Neural crest cell (in vitro differentiated cells): ENCODE results near the gene BARHL1. TPM values are rescaled to one million over a fixed set of nuclear protein-coding genes. Genes with fewer than 3 reads are reported as not detected.

Source experiments
- DNase-seq: peaks from one replicate; pipeline ENCODE4 v3.0.0; 2021; ENCODE audit warnings: low read depth, mixed read lengths, low spot score
- H3K27ac Mint-ChIP-seq: one replicate; pipeline ENCODE4 v1.8.0; 2021; ENCODE audit warnings: mild to moderate bottlenecking, mixed read lengths; ENCODE audit not compliant: unreplicated experiment
- H3K27me3 Mint-ChIP-seq: 2 replicates; pipeline ENCODE4 v1.8.0; 2021; ENCODE audit warnings: low read depth, mild to moderate bottlenecking, mixed read lengths
- H3K36me3 Mint-ChIP-seq: 2 replicates; pipeline ENCODE4 v1.8.0; 2021; ENCODE audit warnings: low read depth, mild to moderate bottlenecking, mixed read lengths
- H3K4me1 Mint-ChIP-seq: 2 replicates; pipeline ENCODE4 v1.8.0; 2021; ENCODE audit warnings: mixed read lengths
- H3K4me3 Mint-ChIP-seq: one replicate; pipeline ENCODE4 v1.8.0; 2021; ENCODE audit warnings: mild to moderate bottlenecking, mixed read lengths
- H3K9me3 Mint-ChIP-seq: 2 replicates; pipeline ENCODE4 v1.8.0; 2021; ENCODE audit warnings: mixed read lengths
- total RNA-seq: library from RNA; stranded (reverse); gene quantifications from 2 replicates; pipeline ENCODE4 v1.2.1, GENCODE V29; 2021
- TF ChIP-seq, protein P1 (sequence below): fragments of 200-600 bp; sonication (generic); conservative IDR thresholded peaks from 2 replicates; pipeline ENCODE4 v1.5.0; 2021; ENCODE audit warnings: antibody characterized with exemption, mild to moderate bottlenecking

Gene BARHL1
- total RNA-seq, 1 donor from 2014 or later = not detected

GRCh38 chr9:132626285-132626684 lies 43.9 kb downstream of the BARHL1 start:
- Mint-ChIP-seq H3K4me3 (no peak overlapping the region), H3K27me3 (no peaks in the 10 kb centered on the region), H3K4me1 (no peaks in the 10 kb centered on the region), H3K36me3 (peaks cover 3% of the 10 kb centered on the region), H3K27ac (no peak overlapping the region), H3K9me3 (no peaks in the 10 kb centered on the region)
- TF ChIP-seq, protein P1, sequence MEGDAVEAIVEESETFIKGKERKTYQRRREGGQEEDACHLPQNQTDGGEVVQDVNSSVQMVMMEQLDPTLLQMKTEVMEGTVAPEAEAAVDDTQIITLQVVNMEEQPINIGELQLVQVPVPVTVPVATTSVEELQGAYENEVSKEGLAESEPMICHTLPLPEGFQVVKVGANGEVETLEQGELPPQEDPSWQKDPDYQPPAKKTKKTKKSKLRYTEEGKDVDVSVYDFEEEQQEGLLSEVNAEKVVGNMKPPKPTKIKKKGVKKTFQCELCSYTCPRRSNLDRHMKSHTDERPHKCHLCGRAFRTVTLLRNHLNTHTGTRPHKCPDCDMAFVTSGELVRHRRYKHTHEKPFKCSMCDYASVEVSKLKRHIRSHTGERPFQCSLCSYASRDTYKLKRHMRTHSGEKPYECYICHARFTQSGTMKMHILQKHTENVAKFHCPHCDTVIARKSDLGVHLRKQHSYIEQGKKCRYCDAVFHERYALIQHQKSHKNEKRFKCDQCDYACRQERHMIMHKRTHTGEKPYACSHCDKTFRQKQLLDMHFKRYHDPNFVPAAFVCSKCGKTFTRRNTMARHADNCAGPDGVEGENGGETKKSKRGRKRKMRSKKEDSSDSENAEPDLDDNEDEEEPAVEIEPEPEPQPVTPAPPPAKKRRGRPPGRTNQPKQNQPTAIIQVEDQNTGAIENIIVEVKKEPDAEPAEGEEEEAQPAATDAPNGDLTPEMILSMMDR = no peak
- no peak for DNase-seq

DNA sequence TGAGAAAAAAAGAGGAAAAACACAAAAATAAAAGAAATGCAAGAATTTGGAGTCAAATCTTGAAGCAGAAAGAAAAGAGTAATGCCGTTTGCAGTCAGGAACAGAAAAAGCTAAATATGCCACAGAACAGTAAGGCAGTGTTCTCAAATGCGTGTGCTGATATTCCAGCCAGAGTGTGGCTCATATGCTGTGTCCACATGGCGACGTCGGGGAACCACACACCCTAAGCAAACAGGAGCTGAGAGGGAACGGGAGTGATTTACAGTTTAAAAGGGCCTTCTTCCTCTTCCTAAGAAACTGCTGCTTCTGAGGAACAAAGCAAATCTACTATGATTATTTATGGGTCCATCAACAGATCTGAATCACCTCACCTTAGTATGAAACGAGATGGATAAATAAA lies 44.7 kb downstream of the BARHL1 start:
- no peak overlapping the region for H3K4me3 Mint-ChIP-seq
- H3K4me1 Mint-ChIP-seq = no peaks in the 10 kb centered on the region
- no peaks in the 10 kb centered on the region for H3K9me3 Mint-ChIP-seq
- DNase-seq = no peak
- TF ChIP-seq, protein P1 = no peak
- H3K36me3 Mint-ChIP-seq = peaks cover 3% of the 10 kb centered on the region
- H3K27ac Mint-ChIP-seq = no peak overlapping the region
- H3K27me3 Mint-ChIP-seq = no peaks in the 10 kb centered on the region

GRCh38 chr9:132627594-132627993 lies 45.2 kb downstream of the BARHL1 start:
- no peak for DNase-seq
- Mint-ChIP-seq H3K27me3 (no peaks in the 10 kb centered on the region), H3K4me3 (no peak overlapping the region), H3K9me3 (no peaks in the 10 kb centered on the region), H3K27ac (no peak overlapping the region), H3K36me3 (peaks cover 3% of the 10 kb centered on the region), H3K4me1 (no peaks in the 10 kb centered on the region)
- TF ChIP-seq, protein P1 = no peak

DNA sequence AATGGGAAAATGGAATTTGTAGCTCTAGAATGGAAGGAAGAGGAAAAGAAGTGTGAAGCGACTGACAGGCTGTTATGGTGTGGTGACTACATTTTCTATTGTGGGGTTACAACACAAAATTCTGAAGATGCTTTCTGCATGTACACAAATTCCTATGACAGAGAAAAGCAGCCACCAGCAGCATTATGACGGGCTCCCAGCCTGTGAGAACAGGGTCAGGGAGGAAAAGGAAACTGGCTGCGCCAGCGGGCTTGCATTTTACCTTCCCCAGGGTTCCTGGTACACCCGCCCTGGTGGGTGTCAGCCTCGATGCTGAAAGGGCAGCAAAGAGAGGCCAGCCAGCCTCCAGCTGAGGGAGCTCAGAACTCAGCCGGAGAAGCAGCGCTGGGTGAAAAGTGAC lies 46.3 kb downstream of the BARHL1 start:
- Mint-ChIP-seq H3K27me3 (no peaks in the 10 kb centered on the region), H3K9me3 (no peaks in the 10 kb centered on the region), H3K27ac (no peak overlapping the region), H3K36me3 (peaks cover 3% of the 10 kb centered on the region), H3K4me3 (no peak overlapping the region), H3K4me1 (no peaks in the 10 kb centered on the region)
- DNase-seq = no peak
- TF ChIP-seq, protein P1 = no peak

- TF ChIP-seq, protein P1 = no peak
- H3K27me3 Mint-ChIP-seq = no peaks in the 10 kb centered on the region
- peaks cover 3% of the 10 kb centered on the region for H3K36me3 Mint-ChIP-seq
- H3K4me1 Mint-ChIP-seq = no peaks in the 10 kb centered on the region
- DNase-seq = no peak
- no peak overlapping the region for H3K27ac Mint-ChIP-seq
- no peak overlapping the region for H3K4me3 Mint-ChIP-seq
- H3K9me3 Mint-ChIP-seq = no peaks in the 10 kb centered on the region
Observed at GRCh38 chr9:132630116-132630515, 47.7 kb downstream of the BARHL1 start.

DNA sequence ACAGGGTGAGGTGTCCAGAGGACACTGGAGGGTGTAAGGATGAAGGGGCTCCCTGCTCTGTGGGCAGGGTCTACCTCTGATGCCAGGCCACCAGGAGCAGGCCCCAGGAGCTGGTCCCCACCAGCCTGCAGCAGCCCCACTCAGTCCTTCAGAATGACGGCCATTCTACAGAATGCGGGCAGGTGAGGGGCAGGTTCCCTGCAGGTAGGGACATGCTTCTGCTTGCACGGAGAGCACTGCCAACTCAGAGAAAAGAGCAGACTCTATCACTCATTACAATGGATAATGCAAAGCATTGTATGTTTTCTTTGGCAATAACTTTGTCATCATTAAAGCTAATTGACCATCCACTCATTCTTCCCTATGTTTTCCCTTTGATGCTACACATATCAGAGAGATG lies 48.4 kb downstream of the BARHL1 start:
- Mint-ChIP-seq H3K27me3 (no peaks in the 10 kb centered on the region), H3K36me3 (no peaks in the 10 kb centered on the region), H3K27ac (no peak overlapping the region), H3K4me3 (no peak overlapping the region), H3K4me1 (no peaks in the 10 kb centered on the region), H3K9me3 (no peaks in the 10 kb centered on the region)
- TF ChIP-seq, protein P1 = no peak
- no peak for DNase-seq
